Kidney epithelial cell (primary cell): ENCODE results near the gene BMP7. TPM values are rescaled to one million over a fixed set of nuclear protein-coding genes. Genes with fewer than 3 reads are reported as not detected.

Source experiments
- DNase-seq: peaks from one replicate; pipeline ENCODE4 v3.0.0-alpha.2; 2010; ENCODE audit warnings: low read depth
- H3K27me3 ChIP-seq: 2 replicates; pipeline ENCODE4 v1.6.0; 2011; ENCODE audit warnings: low read length; ENCODE audit not compliant: control insufficient read depth, insufficient read depth
- H3K36me3 ChIP-seq: 2 replicates; pipeline ENCODE4 v1.5.1; 2011; ENCODE audit warnings: low read length; ENCODE audit not compliant: control insufficient read depth, insufficient read depth
- H3K4me3 ChIP-seq: 2 replicates; pipeline ENCODE4 v1.5.1; 2011; ENCODE audit warnings: low read depth, mild to moderate bottlenecking, control low read depth, low read length
- CTCF ChIP-seq: IDR thresholded peaks from 2 replicates; pipeline ENCODE4 v1.5.1; 2011; ENCODE audit warnings: mild to moderate bottlenecking, moderate library complexity, low read length, control low read depth, inconsistent platforms; ENCODE audit not compliant: insufficient read depth, poor library complexity, severe bottlenecking
- total RNA-seq: library from RNA; depleted of rRNA; stranded (reverse); fragments of >200 nt; gene quantifications from 2 replicates; pipeline ENCODE4 v1.2.3, GENCODE V29; 2015

BMP7 gene
- total RNA-seq, 1 donor from 2014 or later = 21.8 TPM

- no peak for TF ChIP-seq CTCF
- Histone ChIP-seq H3K4me3 (no peak overlapping the region), H3K36me3 (no peaks in the 10 kb centered on the region), H3K27me3 (no peaks in the 10 kb centered on the region)
- DNase-seq = no peak
These were observed 47.3 kb downstream of the BMP7 start for GRCh38 chr20:57219071-57219677.

DNA sequence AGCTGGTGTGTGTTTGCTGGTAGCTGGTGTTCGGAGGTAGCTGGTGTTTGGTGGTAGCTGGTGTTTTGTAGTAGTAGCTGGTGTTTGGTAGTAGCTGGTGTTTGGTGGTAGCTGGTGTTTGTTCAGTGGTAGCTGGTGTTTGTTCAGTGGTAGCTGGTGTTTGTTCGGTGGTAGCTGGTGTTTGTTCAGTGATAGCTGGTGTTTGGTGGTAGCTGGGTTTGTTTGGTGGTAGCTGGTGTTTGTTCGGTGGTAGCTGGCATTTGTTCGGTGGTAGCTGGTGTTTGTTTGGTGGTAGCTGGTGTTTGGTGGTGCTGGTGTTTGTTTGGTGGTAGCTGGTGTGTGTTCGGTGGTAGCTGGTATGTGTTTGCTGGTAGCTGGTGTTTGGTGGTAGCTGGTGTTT is 48.0 kb downstream of the BMP7 start:
- DNase-seq = no peak
- H3K27me3 ChIP-seq = no peaks in the 10 kb centered on the region
- H3K36me3 ChIP-seq = no peaks in the 10 kb centered on the region
- no peak for TF ChIP-seq CTCF
- no peak overlapping the region for H3K4me3 ChIP-seq

DNA sequence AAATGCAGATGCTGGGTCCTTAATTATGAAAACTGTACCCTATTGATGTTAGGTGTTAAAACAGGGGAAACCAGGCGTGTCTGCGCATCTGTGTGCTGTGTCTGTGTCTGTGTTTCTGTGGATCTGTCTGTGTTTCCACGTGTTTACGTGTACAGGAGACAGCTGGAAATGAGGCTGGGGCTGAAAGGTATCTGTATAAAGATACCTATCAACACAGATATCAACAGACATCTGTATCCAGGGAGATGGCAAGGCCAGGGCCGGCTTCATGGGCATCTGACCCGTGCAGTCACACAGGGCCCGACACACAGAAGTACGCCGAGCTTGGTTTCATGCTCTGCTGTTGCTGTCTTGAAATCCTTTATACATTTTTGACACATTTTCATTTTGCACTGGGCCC is 48.6 kb downstream of the BMP7 start:
- Histone ChIP-seq H3K27me3 (no peaks in the 10 kb centered on the region), H3K36me3 (no peaks in the 10 kb centered on the region), H3K4me3 (no peak overlapping the region)
- DNase-seq = no peak
- TF ChIP-seq CTCF = no peak

DNA sequence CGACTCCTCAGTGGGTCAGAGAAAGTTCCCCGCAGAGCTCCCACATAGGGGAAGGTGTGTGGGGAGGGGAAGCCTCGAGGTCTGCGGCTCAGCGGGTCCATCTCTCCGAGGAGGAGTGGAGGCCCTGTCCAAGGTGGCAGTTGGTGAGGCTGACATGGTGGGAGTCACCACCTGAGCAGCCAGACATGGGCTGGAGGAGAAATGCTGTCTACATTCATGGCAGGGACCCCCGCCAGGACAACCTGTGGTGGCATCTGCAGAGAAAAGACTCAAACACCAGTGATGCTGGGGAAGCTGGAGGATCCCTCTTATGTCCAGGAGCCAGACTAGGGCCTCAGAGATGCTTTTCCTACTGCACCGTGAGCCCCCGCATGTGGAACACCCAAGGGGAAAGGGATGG is 49.8 kb downstream of the BMP7 start:
- H3K4me3 ChIP-seq = no peak overlapping the region
- H3K36me3 ChIP-seq = no peaks in the 10 kb centered on the region
- no peaks in the 10 kb centered on the region for H3K27me3 ChIP-seq
- DNase-seq = no peak
- no peak for TF ChIP-seq CTCF

DNA sequence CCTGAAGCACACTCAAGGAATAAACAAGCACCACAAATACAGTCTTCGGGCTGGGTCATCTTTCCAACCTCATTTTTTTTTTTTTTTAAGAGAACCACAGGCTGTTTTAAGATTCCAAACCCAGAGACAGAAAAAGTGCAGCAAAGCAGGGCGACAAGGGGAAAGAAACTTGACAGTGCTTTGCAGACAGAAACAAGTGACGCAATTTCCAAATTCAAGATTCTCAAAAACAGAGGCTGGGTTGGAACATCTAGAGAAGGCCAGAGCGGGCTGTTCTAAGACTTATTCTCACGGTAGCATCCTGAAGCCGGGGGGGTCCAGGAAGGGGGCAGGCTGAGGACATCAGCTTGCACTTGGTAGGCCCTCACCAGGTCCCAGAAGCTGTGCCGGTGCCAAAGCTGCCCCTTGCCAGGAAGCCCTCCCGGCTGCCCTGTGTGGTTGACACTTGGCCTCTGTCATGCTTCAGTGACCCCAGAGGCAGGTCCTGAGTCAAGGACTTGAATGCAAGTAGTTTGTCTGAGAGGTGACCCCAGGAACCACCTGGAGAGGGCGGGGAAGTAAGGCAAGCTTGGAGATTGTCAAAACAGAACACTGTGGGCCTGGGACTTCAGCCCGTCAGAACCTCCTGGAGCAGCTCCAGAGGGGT is 50.5 kb downstream of the BMP7 start:
- Histone ChIP-seq H3K36me3 (no peaks in the 10 kb centered on the region), H3K4me3 (no peak overlapping the region), H3K27me3 (no peaks in the 10 kb centered on the region)
- TF ChIP-seq CTCF = no peak
- no peak for DNase-seq

GRCh38 chr20:57215426-57215825 is 51.0 kb downstream of the BMP7 start:
- no peak for DNase-seq
- H3K27me3 ChIP-seq = no peaks in the 10 kb centered on the region
- TF ChIP-seq CTCF = no peak

More at GRCh38 chr20:57215426-57215825, 51.0 kb downstream of the BMP7 start:
- H3K4me3 ChIP-seq = no peak overlapping the region
- H3K36me3 ChIP-seq = no peaks in the 10 kb centered on the region
